GM20431 (cell line): ENCODE data around the gene ZYX.

Experiments
- in situ Hi-C: fragments of 300-500 bp; cut with MseI, MboI; formaldehyde crosslinking; loops from one replicate; pipeline ENCODE4 v1.15.0; 2020; ENCODE audit warnings: low sequenced_read_pairs; ENCODE audit not compliant: unreplicated experiment

Gene ZYX

DNA sequence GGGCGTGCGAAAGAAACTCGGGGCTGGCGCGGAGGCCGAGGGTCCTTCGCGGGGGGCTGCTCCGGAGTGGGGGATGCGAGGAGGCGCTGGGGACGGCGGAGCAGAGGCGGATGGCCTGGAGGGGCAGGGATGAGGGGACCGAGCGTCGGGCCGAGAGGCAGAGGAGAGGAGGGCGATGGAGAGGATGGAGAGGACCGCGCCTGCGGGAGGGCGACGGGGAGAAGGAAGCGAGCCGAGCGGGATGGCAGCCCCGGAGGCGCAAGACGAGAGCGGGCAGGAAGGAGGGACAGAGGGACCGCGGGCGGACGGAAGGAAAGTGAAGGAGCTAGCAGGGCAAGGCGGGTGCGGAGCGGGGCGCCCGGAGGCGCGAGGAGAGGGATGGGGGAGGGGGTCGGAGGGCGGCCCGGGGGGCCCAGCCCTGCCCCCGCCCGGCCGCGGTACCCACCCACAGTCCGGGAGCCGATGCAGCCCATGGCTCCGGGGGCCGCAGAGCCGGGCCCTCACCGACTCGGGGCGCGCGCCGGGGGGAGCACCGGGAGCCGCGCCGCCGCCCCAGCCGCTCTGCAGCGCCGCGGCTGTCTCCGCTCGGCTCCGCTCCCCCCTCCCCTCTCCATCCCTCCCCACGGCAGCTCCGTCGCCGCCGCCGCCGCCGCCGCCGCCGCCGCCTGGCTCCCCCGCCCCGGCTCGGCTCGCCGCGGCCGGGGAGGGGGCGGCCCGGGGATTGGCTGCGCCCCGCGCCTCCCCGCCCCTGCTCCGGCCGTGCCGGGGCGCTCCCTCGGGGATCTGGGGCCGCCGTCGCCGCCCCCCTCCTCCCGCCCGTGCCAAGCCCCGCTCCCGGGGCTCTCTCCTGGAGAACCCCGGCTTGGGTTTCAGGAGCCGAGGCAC is 18.8 kb upstream of the ZYX start, which contains the start of gene FAM131B:
FAM131B (minus strand) TSS at position 583 of the 885 bp plus-strand sequence; CDS start at position 473, 110 bp downstream.
- in situ Hi-C loops: no loop called here

DNA sequence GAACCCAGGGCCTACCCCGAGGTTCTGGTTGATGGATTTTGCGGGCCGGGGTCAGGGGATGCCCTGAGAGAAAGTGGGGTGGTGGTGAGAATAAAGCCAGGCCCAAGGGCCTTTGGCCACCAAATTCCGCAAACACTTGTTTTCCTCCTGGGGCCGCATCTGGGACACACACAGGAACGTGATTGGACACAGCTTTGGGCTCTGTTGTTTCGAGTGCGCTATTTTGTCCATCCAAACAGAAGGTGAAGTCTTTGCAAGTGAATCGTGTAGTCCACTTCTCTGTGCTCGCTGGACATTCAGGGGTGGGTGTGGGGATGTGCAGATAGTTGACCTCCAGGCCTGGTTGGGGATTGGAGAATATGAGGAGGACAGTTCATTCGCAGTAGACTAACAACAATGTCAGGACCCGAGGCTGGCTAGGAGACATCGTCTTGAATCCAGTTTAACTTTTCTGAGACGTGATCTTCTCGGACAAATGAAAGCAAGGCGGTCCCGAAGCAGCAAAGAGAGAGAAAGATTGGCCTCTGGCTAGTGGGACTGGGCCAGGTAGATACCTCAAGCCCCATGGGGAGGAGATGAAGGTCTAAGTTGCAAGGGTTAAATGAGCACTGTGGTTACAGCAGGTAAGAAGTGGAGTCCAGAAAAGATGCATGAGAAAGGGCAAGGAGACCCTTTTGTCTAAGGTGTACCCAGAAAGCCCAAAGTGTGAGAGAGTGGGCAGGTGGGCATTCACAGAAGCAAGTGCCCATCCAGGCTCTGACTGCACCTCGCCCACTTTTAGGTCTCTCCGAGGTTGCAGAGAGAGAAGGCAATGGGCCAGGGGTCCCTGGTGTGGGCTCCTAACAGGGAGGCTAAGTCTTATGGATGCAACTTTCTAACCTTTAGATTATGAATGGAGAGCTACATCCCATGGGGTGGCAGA is 17.9 kb upstream of the ZYX start:
- in situ Hi-C loops: no loop called here

GRCh38 chr7:143367972-143368371 is 13.2 kb upstream of the ZYX start:
- in situ Hi-C loops: no loop called here

- in situ Hi-C loops: no loop called here
These were observed 12.8 kb upstream of the ZYX start for GRCh38 chr7:143368387-143368786.

GRCh38 chr7:143369678-143370651 is 11.2 kb upstream of the ZYX start:
- in situ Hi-C loops: no loop called here

GRCh38 chr7:143372070-143372469 is 9.1 kb upstream of the ZYX start:
- in situ Hi-C loops: no loop called here

DNA sequence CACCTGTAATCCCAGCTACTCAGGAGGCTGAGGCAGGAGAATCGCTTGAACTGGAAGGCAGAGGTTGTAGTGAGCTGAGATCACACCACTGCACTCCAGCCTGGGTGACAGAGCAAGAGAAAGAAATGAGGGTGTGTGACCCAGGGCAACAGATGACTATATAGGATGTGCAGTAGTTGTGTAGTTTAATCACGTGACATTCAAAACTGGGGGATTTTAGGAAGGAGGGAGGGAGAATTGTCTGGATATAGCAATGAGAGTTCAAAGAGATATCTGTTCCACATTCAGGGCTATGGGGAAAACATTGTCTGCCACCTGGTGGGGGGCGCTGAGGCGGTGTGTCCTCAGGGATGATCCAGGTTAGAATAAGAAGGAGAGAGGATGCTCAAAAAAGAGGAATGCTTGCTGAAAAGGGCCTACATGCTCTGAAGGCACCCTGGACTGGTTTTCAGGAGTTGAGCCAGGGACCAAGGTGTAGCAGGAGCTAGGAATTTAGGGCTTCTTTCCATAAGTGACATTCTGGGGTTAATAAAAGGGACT is 7.8 kb upstream of the ZYX start:
- in situ Hi-C loops: no loop called here

- in situ Hi-C loops: no loop called here
These were observed 6.6 kb upstream of the ZYX start for GRCh38 chr7:143374561-143374960.

DNA sequence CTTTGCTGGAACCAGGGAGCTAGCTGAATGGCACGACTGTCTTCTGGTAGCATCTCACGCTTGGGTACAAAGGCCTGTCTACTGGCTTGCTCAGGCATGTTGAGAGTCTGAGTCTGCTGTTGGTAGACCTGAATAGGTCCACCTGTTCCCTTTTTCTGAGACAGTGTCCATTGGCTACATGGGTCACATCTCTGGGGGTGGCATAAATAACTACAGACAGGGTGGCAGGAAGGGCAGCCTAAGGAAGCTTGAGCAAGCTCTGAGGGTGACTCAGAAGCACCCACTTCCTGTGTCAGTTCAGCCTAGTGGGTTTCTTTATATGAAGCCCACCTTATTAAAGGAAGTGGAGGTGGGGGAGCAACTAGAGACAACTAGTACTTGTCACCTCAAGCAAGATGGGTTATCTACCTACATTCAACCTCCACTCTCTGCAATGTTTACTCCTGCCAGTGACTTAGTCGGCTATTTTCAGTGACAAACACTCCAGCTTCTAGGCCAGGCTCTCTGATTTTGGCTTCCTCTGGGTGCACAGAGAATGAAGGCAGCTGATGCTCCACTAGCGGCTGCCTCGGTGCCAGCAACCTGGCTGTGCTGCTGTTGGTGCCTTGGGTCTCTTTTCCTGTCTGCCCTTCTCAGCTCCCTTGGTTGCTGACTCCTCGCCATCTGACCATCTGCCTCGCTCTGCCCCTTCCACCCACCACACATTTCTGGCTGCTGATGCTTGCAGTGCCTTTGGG is 5.7 kb upstream of the ZYX start:
- in situ Hi-C loops: no loop called here

GRCh38 chr7:143376396-143376795 is 4.7 kb upstream of the ZYX start:
- in situ Hi-C loops: no loop called here

- in situ Hi-C loops: no loop called here
These were observed 1.4 kb upstream of the ZYX start for GRCh38 chr7:143379611-143380259.

DNA sequence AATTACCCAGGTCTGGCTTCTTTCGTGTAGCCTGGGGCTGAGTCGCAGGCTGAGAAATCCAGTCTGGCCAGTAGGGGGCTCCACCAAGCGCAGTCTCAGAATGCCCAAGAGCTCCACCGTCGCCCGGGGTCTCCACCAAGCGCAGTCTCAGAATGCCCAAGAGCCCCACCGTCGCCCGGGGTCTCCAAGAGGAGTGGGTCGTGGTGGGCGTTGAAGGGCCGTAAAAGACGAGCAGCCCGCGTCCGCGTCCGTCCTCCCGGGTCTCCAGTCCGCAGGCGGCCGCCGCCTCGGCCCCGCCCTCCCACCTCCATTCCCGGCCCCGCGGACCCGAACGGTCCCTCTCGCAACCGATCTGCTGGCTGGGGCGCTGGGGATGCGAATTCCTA is 892 bp upstream of the ZYX start:
- in situ Hi-C loops: no loop called here

GRCh38 chr7:143381427-143382125 is 431 bp downstream of the ZYX start:
- in situ Hi-C loops: no loop called here

- in situ Hi-C loops: no loop called here
These were observed 1.1 kb downstream of the ZYX start for GRCh38 chr7:143382126-143382790.

- in situ Hi-C loops: no loop called here
These were observed 1.9 kb downstream of the ZYX start for GRCh38 chr7:143382791-143383641.

- in situ Hi-C loops: no loop called here
These were observed 2.5 kb downstream of the ZYX start for GRCh38 chr7:143383642-143383957.

DNA sequence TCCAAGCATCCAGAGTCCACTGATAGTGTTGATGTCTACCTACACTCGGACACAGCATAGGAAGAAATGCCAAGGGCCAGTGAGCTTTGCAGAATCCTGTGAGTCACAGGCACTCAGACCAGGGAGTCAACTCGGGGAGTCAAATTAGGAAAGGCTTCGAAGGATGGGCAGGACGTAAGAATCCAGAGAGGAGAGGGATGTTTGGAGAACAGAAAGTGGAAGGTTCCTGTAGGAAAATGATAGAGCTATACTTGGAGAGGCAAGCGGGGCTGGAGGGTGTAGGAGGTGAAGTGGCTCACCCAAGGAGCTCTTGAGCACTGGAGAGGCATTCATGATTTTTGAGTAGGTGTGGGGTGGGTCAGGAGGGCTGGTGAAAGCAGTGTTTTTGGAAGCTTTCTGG is 3.0 kb downstream of the ZYX start:
- in situ Hi-C loops: no loop called here
